H1 (cell line): ENCODE data around the gene FMN2. TPM values are rescaled to one million over a fixed set of nuclear protein-coding genes. Genes with fewer than 3 reads are reported as not detected.

Experiments used
- CBX8 ChIP-seq: fragments of 300-800, 300-1000 bp; sonication (generic); IDR thresholded peaks from 2 replicates; pipeline ENCODE4 v1.7.1; 2016; ENCODE audit warnings: low read depth, low read length, borderline replicate concordance
- CEBPB ChIP-seq: IDR thresholded peaks from 2 replicates; pipeline ENCODE4 v1.6.1; 2012; ENCODE audit warnings: low read depth, low read length
- CREB1 ChIP-seq: IDR thresholded peaks from 2 replicates; pipeline ENCODE4 v1.6.1; 2012; ENCODE audit warnings: inconsistent platforms
- EGR1 ChIP-seq: IDR thresholded peaks from 2 replicates; pipeline ENCODE4 v1.6.1; 2011; ENCODE audit warnings: low read depth, low read length, borderline replicate concordance
- EP300 ChIP-seq, 2 experiments: IDR thresholded peaks; 1 replicate in 1 of 2; 2 replicates in 1 of 2; pipeline ENCODE4 v1.6.1; 2011 to 2012; ENCODE audit warnings: low read depth in 2 of 2, low read length in 2 of 2, mild to moderate bottlenecking in 2 of 2, borderline replicate concordance in 1 of 2, inconsistent platforms in 1 of 2, moderate library complexity in 1 of 2
- EZH2 ChIP-seq: fragments of 200-600 bp; sonication (generic); IDR thresholded peaks from 2 replicates; pipeline ENCODE4 v1.7.1; 2012; ENCODE audit warnings: low read depth, mild to moderate bottlenecking, moderate library complexity, low read length, inconsistent platforms; ENCODE audit not compliant: severe bottlenecking
- GTF2F1 ChIP-seq: IDR thresholded peaks from 2 replicates; pipeline ENCODE4 v1.6.1; 2012; ENCODE audit warnings: low read depth, low read length, improper control_type of control experiment, borderline replicate concordance
- JUND ChIP-seq: IDR thresholded peaks from 2 replicates; pipeline ENCODE4 v1.6.1; 2011; ENCODE audit warnings: mild to moderate bottlenecking, improper control_type of control experiment, low read length
- KDM1A ChIP-seq: fragments of 200-600, 300-600 bp; sonication (generic); IDR thresholded peaks from 2 replicates; pipeline ENCODE4 v1.7.1; 2016; ENCODE audit warnings: mild to moderate bottlenecking, low read length, borderline replicate concordance
- KDM5A ChIP-seq: fragments of 200-600 bp; IDR thresholded peaks from 2 replicates; pipeline ENCODE4 v1.7.1; 2012; ENCODE audit warnings: mild to moderate bottlenecking, low read length, inconsistent platforms, mixed read lengths
- POU5F1 ChIP-seq: IDR thresholded peaks from 2 replicates; pipeline ENCODE4 v1.6.1; 2011; ENCODE audit warnings: low read depth, mild to moderate bottlenecking, low read length, moderate library complexity
- RAD21 ChIP-seq, 2 experiments: IDR thresholded peaks in 1 of 2; conservative IDR thresholded peaks in 1 of 2; 2 replicates each; pipeline ENCODE4 v1.6.1; 2011; ENCODE audit warnings: low read depth in 2 of 2, low read length in 2 of 2, improper control_type of control experiment in 1 of 2, inconsistent platforms in 1 of 2, mild to moderate bottlenecking in 1 of 2, moderate library complexity in 1 of 2
- RBBP5 ChIP-seq: IDR thresholded peaks from 2 replicates; pipeline ENCODE4 v1.7.1; 2012; ENCODE audit warnings: low read depth, mild to moderate bottlenecking, inconsistent platforms, low read length, moderate library complexity, borderline replicate concordance
- SP4 ChIP-seq: IDR thresholded peaks from 2 replicates; pipeline ENCODE4 v1.6.1; 2012; ENCODE audit warnings: low read length, inconsistent platforms
- SRF ChIP-seq: IDR thresholded peaks from 2 replicates; pipeline ENCODE4 v1.6.1; 2011; ENCODE audit warnings: mild to moderate bottlenecking, low read depth, low read length, moderate library complexity
- SUZ12 ChIP-seq: fragments of 200-600 bp; sonication (generic); IDR thresholded peaks from 2 replicates; pipeline ENCODE4 v1.6.1; 2012; ENCODE audit warnings: mild to moderate bottlenecking, inconsistent platforms, low read length, moderate library complexity, mixed read lengths
- TCF12 ChIP-seq: IDR thresholded peaks from 2 replicates; pipeline ENCODE4 v1.6.1; 2011; ENCODE audit warnings: low read depth, mild to moderate bottlenecking, low read length
- YY1 ChIP-seq: IDR thresholded peaks from 2 replicates; pipeline ENCODE4 v1.6.1; 2011; ENCODE audit warnings: low read depth, mild to moderate bottlenecking, low read length
- polyA plus RNA-seq, 7 experiments: library from polyadenylated mRNA; depleted of rRNA in 3 of 7; stranded (reverse) in 5 of 7; unstranded in 2 of 7; fragments of >200 nt in 5 of 7; fragments of 200-250 nt in 2 of 7; gene quantifications; 1 replicate in 5 of 7; 2 replicates in 1 of 7; 4 replicates in 1 of 7; pipeline versions ENCODE4 v1.2.1 to v1.2.3, GENCODE V29; 2011 to 2013; ENCODE audit warnings: missing spikeins in 2 of 7, mixed read lengths in 2 of 7
- total RNA-seq: library from RNA; stranded (reverse); fragmentation: NEBNext Ultra II Directional; extraction: Animal tissue kit (Norgen Biotek cat#: 25700); gene quantifications from 2 replicates; pipeline ENCODE4 v1.2.1, GENCODE V29; 2021

FMN2 gene
- total and polyA plus RNA-seq, 2 of the 8 experiments (the other 6 are each of a cell fraction or from before 2014, with no cell fraction given) = 0.83 to 2.0 TPM

GRCh38 chr1:240492832-240493440 is 401.3 kb downstream of the FMN2 start (continued):
- TF ChIP-seq YY1 (no peak), GTF2F1 (no peak), SP4 (no peak), KDM5A (no peak), JUND (no peak), CEBPB (no peak), CBX8 (no peak), KDM1A (no peak), EP300 (IDR thresholded peaks at IDR 0.05; ENCODE audit: borderline replicate concordance in 1 of 2, low read depth in 2 of 2, low read length in 2 of 2) (no peak), RBBP5 (peak; percentile 50; the same call in 1 of the 2 replicates), SUZ12 (no peak), EZH2 (peak; percentile 30), TCF12 (no peak), EGR1 (no peak), SRF (no peak), CREB1 (peak; percentile 38), POU5F1 (no peak), RAD21 (IDR thresholded peaks at IDR 0.05 in 1 of 2, conservative IDR thresholded peaks at IDR 0.05 in 1 of 2; ENCODE audit: low read depth in 2 of 2, low read length in 2 of 2) (peak; percentile 37 to 57)
